ENCODE results near the gene KAZN. TPM values are rescaled to one million over a fixed set of nuclear protein-coding genes. Genes with fewer than 3 reads are reported as not detected.

KAZN gene
- polyA plus RNA-seq, 1 experiment: 3.7 TPM

DNA sequence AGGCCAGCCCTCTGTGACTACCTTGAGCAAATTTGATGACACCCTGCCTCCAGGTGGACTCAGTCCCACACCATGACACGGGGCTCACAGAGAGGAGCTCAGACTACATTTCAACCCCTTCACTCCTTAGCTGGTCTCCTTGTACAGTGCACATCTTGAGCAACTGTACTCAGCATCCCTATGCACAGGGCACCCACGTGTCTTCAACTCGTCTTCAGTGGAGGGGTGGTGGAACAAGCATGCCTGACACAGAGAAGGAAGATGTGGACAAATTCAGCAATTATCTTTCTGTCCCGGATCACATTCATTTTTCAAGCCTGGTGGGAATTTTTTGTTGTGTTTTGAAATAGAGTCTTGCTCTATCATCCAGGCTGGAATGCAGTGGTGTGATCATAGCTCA, 213.7 kb downstream of the KAZN start:
- Histone ChIP-seq H3K4me3 (ENCODE audit: low read depth, low read length) (no peak overlapping the region), H3K27ac (ENCODE audit: low read depth, low read length) (no peak overlapping the region), H3K27me3 (ENCODE audit: control insufficient read depth, insufficient read depth, low read length) (peaks cover 3% of the 10 kb centered on the region), H3K9me3 (ENCODE audit: control insufficient read depth, insufficient read depth, low read length) (peaks cover under 1% of the 10 kb centered on the region; the same call in 1 of the 2 replicates)
- ChIA-PET POLR2A (interaction anchor here (0.5 kb wide), 1 partner anchor 12 kb away, joined by 3 read pairs; no protein-coding TSS in a partner anchor), CTCF (interaction anchor here (0.6 kb wide), 1 partner anchor 20 kb away, joined by 3 read pairs; no protein-coding TSS in a partner anchor)
- TF ChIP-seq, protein P1, sequence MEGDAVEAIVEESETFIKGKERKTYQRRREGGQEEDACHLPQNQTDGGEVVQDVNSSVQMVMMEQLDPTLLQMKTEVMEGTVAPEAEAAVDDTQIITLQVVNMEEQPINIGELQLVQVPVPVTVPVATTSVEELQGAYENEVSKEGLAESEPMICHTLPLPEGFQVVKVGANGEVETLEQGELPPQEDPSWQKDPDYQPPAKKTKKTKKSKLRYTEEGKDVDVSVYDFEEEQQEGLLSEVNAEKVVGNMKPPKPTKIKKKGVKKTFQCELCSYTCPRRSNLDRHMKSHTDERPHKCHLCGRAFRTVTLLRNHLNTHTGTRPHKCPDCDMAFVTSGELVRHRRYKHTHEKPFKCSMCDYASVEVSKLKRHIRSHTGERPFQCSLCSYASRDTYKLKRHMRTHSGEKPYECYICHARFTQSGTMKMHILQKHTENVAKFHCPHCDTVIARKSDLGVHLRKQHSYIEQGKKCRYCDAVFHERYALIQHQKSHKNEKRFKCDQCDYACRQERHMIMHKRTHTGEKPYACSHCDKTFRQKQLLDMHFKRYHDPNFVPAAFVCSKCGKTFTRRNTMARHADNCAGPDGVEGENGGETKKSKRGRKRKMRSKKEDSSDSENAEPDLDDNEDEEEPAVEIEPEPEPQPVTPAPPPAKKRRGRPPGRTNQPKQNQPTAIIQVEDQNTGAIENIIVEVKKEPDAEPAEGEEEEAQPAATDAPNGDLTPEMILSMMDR (IDR thresholded peaks at IDR 0.05; ENCODE audit: low read depth, low read length): no peak
- no peak for DNase-seq (ENCODE audit: low read depth, low spot score)

DNA sequence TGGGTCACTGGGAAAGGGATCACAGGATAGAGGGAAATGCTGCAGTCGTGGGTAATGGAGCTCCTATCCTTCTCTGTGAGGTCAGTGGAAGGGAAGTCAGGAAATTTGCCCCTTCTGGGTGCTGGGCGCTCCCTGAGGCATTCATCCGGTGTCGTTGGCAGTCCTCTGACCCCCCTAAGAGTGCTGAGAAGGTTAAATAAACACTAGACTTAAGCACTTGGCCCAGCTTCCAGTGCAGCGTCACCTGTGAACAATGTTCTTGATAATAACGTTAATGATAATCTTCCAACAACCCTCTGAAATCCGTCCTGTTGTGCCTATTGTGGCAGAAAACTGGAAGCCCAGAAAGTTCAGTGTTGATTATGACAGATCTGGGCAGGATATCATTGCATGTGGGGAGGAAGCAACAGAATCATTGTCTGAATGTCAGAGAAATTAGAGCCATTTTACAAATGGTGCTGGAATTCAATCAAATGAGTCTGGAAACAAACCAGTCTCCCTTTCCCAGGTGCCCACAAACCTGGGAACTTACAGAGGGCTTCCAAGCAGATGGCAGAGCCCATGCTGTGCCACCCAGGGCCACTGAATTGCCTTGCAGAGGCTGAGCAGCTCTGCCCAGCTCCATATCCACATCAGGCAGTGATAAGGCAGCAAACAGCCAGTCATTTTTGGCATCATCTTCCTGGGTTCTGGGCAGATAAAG, 216.8 kb downstream of the KAZN start:
- Histone ChIP-seq H3K27ac (ENCODE audit: low read depth, low read length) (no peak overlapping the region), H3K9me3 (ENCODE audit: control insufficient read depth, insufficient read depth, low read length) (no peaks in the 10 kb centered on the region), H3K27me3 (ENCODE audit: control insufficient read depth, insufficient read depth, low read length) (peaks cover 7% of the 10 kb centered on the region), H3K4me3 (ENCODE audit: low read depth, low read length) (no peak overlapping the region)
- DNase-seq (ENCODE audit: low read depth, low spot score): no peak
- CTCF ChIA-PET: interaction anchor here (0.6 to 1.6 kb wide), 3 partner anchors 100 to 232 kb away, joined by 4 to 6 read pairs (median 6); no protein-coding TSS in a partner anchor
- TF ChIP-seq, protein P1 (IDR thresholded peaks at IDR 0.05; ENCODE audit: low read depth, low read length): no peak
- POLR2A ChIA-PET: no interaction called here

DNA sequence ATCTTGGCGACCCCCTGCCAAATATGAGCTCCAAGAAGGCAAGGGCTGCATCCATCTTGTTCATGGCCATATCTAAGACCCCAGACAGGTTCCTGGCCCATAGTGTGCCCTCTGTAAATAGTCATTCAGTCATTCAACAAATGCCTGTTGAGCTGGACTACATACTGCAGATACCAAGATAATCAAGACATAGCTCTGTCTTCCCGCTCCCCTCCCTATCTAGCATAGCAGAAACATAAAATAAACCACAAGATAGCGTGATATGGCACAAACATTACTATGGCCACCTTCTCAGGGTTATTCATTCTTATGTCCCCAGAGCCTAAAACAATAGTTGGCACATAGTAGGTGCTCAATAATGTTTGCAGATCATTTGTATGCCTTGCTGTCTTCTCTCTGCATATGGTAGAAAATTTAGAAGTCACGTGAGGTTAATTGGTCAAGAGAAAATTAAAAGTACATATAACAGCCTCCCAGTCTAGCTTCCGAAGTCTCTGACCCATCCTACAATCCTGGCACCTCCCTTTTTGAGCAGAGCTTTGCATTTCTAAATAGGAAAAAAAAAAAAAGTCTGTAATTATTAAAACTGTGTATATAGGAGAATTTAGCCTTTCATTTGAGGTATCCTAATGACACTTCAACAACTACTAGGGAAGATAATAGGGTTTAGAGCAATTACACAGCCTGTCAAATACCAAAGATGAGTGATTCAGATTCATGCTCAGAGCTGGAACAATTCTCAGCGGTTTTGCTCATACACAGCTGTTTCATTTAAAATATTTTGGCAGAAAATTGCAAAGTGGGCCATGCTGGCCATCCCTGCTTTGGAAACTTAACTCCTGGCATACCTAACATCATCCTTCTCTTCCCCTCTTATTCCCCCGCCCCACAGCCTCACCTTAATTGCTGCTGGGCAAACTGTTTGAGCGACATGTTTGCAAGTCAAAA, 219.0 kb downstream of the KAZN start:
- TF ChIP-seq, protein P1 (IDR thresholded peaks at IDR 0.05; ENCODE audit: low read depth, low read length): no peak
- Histone ChIP-seq H3K27me3 (ENCODE audit: control insufficient read depth, insufficient read depth, low read length) (peaks cover 6% of the 10 kb centered on the region), H3K9me3 (ENCODE audit: control insufficient read depth, insufficient read depth, low read length) (no peaks in the 10 kb centered on the region), H3K27ac (ENCODE audit: low read depth, low read length) (no peak overlapping the region), H3K4me3 (ENCODE audit: low read depth, low read length) (no peak overlapping the region)
- ChIA-PET CTCF (interaction anchor here (0.7 kb wide), 1 partner anchor 311 kb away, joined by 3 read pairs; no protein-coding TSS in a partner anchor), POLR2A (interaction anchor here (0.6 kb wide), 1 partner anchor 221 kb away, joined by 3 read pairs; no protein-coding TSS in a partner anchor)
- DNase-seq (ENCODE audit: low read depth, low spot score): no peak

DNA sequence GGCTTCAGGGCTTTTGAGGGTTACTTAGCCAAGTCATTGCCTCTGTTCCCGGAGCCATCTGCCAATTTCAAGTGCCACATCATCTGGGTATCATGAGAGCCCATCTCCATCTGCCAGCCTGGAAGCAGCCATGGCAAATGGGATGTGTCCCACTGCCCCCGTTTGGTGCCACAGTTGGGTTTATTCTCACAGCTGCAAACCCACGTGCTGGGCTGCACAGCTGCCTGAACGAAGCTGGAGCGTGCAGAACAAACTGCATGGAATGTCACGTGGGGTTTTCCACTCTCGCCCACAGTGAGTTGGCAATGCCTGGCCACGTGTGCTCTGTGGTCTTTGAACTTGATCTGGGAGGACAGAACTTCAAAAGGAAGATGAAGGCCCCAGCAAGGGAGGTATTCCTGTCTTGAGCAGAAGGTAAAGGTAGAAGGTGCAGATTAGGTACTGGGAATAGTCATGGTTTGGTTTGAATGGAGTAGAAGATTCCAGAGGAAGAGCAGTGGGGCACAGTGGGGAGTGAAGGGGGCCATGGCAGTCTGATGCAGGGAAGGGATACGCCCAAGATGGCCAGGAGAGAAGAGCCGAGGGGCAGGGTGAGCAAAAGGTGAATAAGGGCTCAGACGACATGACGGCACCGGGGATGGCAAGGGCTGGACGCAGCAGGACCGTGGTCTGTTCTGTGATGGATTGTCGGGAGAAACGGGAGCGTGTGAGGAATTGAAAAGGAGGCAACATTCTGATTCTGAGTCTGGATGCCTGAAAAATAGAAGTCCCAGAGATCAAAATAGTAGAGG, 222.0 kb downstream of the KAZN start:
- Histone ChIP-seq H3K27me3 (ENCODE audit: control insufficient read depth, insufficient read depth, low read length) (peaks cover 6% of the 10 kb centered on the region), H3K27ac (ENCODE audit: low read depth, low read length) (no peak overlapping the region), H3K9me3 (ENCODE audit: control insufficient read depth, insufficient read depth, low read length) (no peaks in the 10 kb centered on the region; the same call in 1 of the 2 replicates), H3K4me3 (ENCODE audit: low read depth, low read length) (no peak overlapping the region)
- no peak for DNase-seq (ENCODE audit: low read depth, low spot score)
- TF ChIP-seq, protein P1 (IDR thresholded peaks at IDR 0.05; ENCODE audit: low read depth, low read length): no peak
- ChIA-PET POLR2A (no interaction called here), CTCF (interaction anchor here (0.6 kb wide), 1 partner anchor 132 kb away, joined by 3 read pairs; no protein-coding TSS in a partner anchor)
